ENCODE measurements around the gene TSKU.

TSKU gene

GRCh38 chr11:76750067-76750466, 33.1 kb upstream of the TSKU start:
- TF ChIP-seq CTCF (conservative IDR thresholded peaks at IDR 0.05; ENCODE audit: low read depth, low read length) = no peak
- H3K9ac ChIP-seq = no peak overlapping the region
- no peaks in the 10 kb centered on the region for H3K79me2 ChIP-seq (ENCODE audit: insufficient read depth, low read depth)
- H3K27ac ChIP-seq = no peak overlapping the region
- no peaks in the 10 kb centered on the region for H3K27me3 ChIP-seq (ENCODE audit: insufficient read depth, low read depth)
- no peaks in the 10 kb centered on the region for H3K36me3 ChIP-seq (ENCODE audit: insufficient read depth)
- H3K4me1 ChIP-seq (ENCODE audit: low read depth, poor library complexity, severe bottlenecking) = no peaks in the 10 kb centered on the region
- no peak overlapping the region for H3K4me2 ChIP-seq
- no peak overlapping the region for H3K4me3 ChIP-seq (IDR thresholded peaks at IDR 0.05; ENCODE audit: insufficient read depth, low read depth, low read length)
- H2AFZ ChIP-seq (ENCODE audit: low read depth) = no peak overlapping the region
- no peaks in the 10 kb centered on the region for H4K20me1 ChIP-seq (ENCODE audit: insufficient read depth)

- H4K20me1 ChIP-seq (ENCODE audit: insufficient read depth) = no peaks in the 10 kb centered on the region
- H3K27ac ChIP-seq = no peak overlapping the region
- no peak overlapping the region for H2AFZ ChIP-seq (ENCODE audit: low read depth)
- no peaks in the 10 kb centered on the region for H3K4me1 ChIP-seq (ENCODE audit: low read depth, poor library complexity, severe bottlenecking)
- no peak for TF ChIP-seq CTCF (conservative IDR thresholded peaks at IDR 0.05; ENCODE audit: low read depth, low read length)
- H3K4me3 ChIP-seq (IDR thresholded peaks at IDR 0.05; ENCODE audit: insufficient read depth, low read depth, low read length) = no peak overlapping the region
- H3K36me3 ChIP-seq (ENCODE audit: insufficient read depth) = no peaks in the 10 kb centered on the region
- H3K4me2 ChIP-seq = no peak overlapping the region
- H3K27me3 ChIP-seq (ENCODE audit: insufficient read depth, low read depth) = no peaks in the 10 kb centered on the region
- no peak overlapping the region for H3K9ac ChIP-seq
- no peaks in the 10 kb centered on the region for H3K79me2 ChIP-seq (ENCODE audit: insufficient read depth, low read depth)
These were observed 32.4 kb upstream of the TSKU start for GRCh38 chr11:76750746-76751145.

GRCh38 chr11:76752321-76753143, 30.6 kb upstream of the TSKU start:
- no peaks in the 10 kb centered on the region for H3K4me1 ChIP-seq (ENCODE audit: low read depth, poor library complexity, severe bottlenecking)
- H2AFZ ChIP-seq (ENCODE audit: low read depth) = no peak overlapping the region
- no peak overlapping the region for H3K27ac ChIP-seq
- H3K27me3 ChIP-seq (ENCODE audit: insufficient read depth, low read depth) = no peaks in the 10 kb centered on the region
- no peak overlapping the region for H3K4me2 ChIP-seq
- H3K9ac ChIP-seq = no peak overlapping the region
- H4K20me1 ChIP-seq (ENCODE audit: insufficient read depth) = no peaks in the 10 kb centered on the region
- no peaks in the 10 kb centered on the region for H3K36me3 ChIP-seq (ENCODE audit: insufficient read depth)
- H3K4me3 ChIP-seq (IDR thresholded peaks at IDR 0.05; ENCODE audit: insufficient read depth, low read depth, low read length) = no peak overlapping the region
- TF ChIP-seq CTCF (conservative IDR thresholded peaks at IDR 0.05; ENCODE audit: low read depth, low read length) = no peak
- no peaks in the 10 kb centered on the region for H3K79me2 ChIP-seq (ENCODE audit: insufficient read depth, low read depth)

- Histone ChIP-seq H2AFZ (ENCODE audit: low read depth) (no peak overlapping the region), H3K27me3 (ENCODE audit: insufficient read depth, low read depth) (no peaks in the 10 kb centered on the region), H4K20me1 (ENCODE audit: insufficient read depth) (no peaks in the 10 kb centered on the region), H3K79me2 (ENCODE audit: insufficient read depth, low read depth) (no peaks in the 10 kb centered on the region), H3K4me3 (IDR thresholded peaks at IDR 0.05; ENCODE audit: insufficient read depth, low read depth, low read length) (no peak overlapping the region), H3K27ac (no peak overlapping the region), H3K4me1 (ENCODE audit: low read depth, poor library complexity, severe bottlenecking) (no peaks in the 10 kb centered on the region), H3K9ac (no peak overlapping the region), H3K36me3 (ENCODE audit: insufficient read depth) (no peaks in the 10 kb centered on the region), H3K4me2 (no peak overlapping the region)
- no peak for TF ChIP-seq CTCF (conservative IDR thresholded peaks at IDR 0.05; ENCODE audit: low read depth, low read length)
These were observed 29.7 kb upstream of the TSKU start for GRCh38 chr11:76753449-76753848.

All from KMS-11 (cell line).